ENCODE results near the gene CBX1.

The CBX1 gene

GRCh38 chr17:48132385-48132784, 31.1 kb upstream of the CBX1 start:
- no peak overlapping the region for H3K4me3 ChIP-seq (ENCODE audit: low read depth, low read length)
- DNase-seq (ENCODE audit: low read depth, low spot score), result no peak
- no peak for TF ChIP-seq CTCF (IDR thresholded peaks at IDR 0.05; ENCODE audit: low read depth, low read length)
- in situ Hi-C loops (cut with HindIII; ENCODE audit: low sequenced_read_pairs), result no loop called here

- in situ Hi-C loops (cut with HindIII; ENCODE audit: low sequenced_read_pairs), result no loop called here
- peak; percentile 63 for DNase-seq (ENCODE audit: low read depth, low spot score)
Measured at GRCh38 chr17:48131216-48131824, 30.0 kb upstream of the CBX1 start.

GRCh38 chr17:48129981-48130380, 28.7 kb upstream of the CBX1 start:
- in situ Hi-C loops (cut with HindIII; ENCODE audit: low sequenced_read_pairs), result no loop called here
- no peak for DNase-seq (ENCODE audit: low read depth, low spot score)
- no peak for TF ChIP-seq CTCF (IDR thresholded peaks at IDR 0.05; ENCODE audit: low read depth, low read length)
- H3K4me3 ChIP-seq (ENCODE audit: low read depth, low read length), result no peak overlapping the region

More at GRCh38 chr17:48131216-48131824, 30.0 kb upstream of the CBX1 start:
- peak; percentile 89 for TF ChIP-seq CTCF (IDR thresholded peaks at IDR 0.05; ENCODE audit: low read depth, low read length)
- H3K4me3 ChIP-seq (ENCODE audit: low read depth, low read length), result no peak overlapping the region

GRCh38 chr17:48128400-48128799, 27.1 kb upstream of the CBX1 start:
- in situ Hi-C loops (cut with HindIII; ENCODE audit: low sequenced_read_pairs), result no loop called here
- no peak for DNase-seq (ENCODE audit: low read depth, low spot score)
- TF ChIP-seq CTCF (IDR thresholded peaks at IDR 0.05; ENCODE audit: low read depth, low read length), result no peak
- no peak overlapping the region for H3K4me3 ChIP-seq (ENCODE audit: low read depth, low read length)

GRCh38 chr17:48127371-48128051, 26.2 kb upstream of the CBX1 start:
- in situ Hi-C loops (cut with HindIII; ENCODE audit: low sequenced_read_pairs), result no loop called here
- no peak overlapping the region for H3K4me3 ChIP-seq (ENCODE audit: low read depth, low read length)
- DNase-seq (ENCODE audit: low read depth, low spot score), result no peak
- no peak for TF ChIP-seq CTCF (IDR thresholded peaks at IDR 0.05; ENCODE audit: low read depth, low read length)

- no peak for DNase-seq (ENCODE audit: low read depth, low spot score)
- no peak for TF ChIP-seq CTCF (IDR thresholded peaks at IDR 0.05; ENCODE audit: low read depth, low read length)
- no peak overlapping the region for H3K4me3 ChIP-seq (ENCODE audit: low read depth, low read length)
- in situ Hi-C loops (cut with HindIII; ENCODE audit: low sequenced_read_pairs), result no loop called here
Measured at GRCh38 chr17:48126532-48126850, 25.2 kb upstream of the CBX1 start.
